ENCODE measurements around the gene RASA3. TPM values are rescaled to one million over a fixed set of nuclear protein-coding genes. Genes with fewer than 3 reads are reported as not detected.

RASA3 gene, protein sequence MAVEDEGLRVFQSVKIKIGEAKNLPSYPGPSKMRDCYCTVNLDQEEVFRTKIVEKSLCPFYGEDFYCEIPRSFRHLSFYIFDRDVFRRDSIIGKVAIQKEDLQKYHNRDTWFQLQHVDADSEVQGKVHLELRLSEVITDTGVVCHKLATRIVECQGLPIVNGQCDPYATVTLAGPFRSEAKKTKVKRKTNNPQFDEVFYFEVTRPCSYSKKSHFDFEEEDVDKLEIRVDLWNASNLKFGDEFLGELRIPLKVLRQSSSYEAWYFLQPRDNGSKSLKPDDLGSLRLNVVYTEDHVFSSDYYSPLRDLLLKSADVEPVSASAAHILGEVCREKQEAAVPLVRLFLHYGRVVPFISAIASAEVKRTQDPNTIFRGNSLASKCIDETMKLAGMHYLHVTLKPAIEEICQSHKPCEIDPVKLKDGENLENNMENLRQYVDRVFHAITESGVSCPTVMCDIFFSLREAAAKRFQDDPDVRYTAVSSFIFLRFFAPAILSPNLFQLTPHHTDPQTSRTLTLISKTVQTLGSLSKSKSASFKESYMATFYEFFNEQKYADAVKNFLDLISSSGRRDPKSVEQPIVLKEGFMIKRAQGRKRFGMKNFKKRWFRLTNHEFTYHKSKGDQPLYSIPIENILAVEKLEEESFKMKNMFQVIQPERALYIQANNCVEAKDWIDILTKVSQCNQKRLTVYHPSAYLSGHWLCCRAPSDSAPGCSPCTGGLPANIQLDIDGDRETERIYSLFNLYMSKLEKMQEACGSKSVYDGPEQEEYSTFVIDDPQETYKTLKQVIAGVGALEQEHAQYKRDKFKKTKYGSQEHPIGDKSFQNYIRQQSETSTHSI
- 43.3 and 43.6 TPM in 2 replicates for total RNA-seq

DNA sequence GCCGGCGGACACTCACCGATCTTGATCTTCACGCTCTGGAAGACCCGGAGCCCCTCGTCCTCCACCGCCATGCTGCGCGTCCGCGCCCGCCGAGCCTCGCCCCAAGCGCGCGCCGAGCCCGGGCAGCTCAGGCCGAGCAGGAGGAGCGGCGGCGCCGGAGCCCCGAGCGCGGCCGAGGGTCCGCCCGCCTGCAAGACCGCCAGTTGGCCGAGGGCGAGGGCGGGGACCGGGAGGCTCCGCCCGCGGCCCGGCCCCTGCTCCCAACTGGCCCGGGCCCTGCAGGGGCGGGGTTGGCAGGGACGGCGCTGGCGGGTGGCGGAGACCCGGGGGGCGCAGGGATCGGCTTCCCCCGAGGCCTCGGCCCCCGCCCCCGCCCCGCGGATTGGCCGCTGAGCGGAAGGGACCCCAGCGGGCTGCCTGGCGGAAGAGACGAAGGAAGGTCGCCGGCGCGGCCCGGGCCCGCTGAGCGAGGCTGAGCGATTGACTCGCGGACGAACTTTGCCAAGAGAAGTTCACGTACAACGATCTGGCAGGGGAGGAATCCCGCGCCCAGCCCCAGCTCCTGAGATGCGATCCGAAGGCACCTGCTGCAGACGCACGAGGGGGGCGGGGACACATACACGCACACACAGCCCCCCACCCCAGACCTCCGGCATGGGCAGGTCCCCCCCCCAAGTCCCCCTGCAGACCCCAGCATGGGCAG lies at the start of gene RASA3:
RASA3 (minus strand) TSS at position 205 of the 703 bp plus-strand sequence; CDS start at position 71, 134 bp downstream.

DNA sequence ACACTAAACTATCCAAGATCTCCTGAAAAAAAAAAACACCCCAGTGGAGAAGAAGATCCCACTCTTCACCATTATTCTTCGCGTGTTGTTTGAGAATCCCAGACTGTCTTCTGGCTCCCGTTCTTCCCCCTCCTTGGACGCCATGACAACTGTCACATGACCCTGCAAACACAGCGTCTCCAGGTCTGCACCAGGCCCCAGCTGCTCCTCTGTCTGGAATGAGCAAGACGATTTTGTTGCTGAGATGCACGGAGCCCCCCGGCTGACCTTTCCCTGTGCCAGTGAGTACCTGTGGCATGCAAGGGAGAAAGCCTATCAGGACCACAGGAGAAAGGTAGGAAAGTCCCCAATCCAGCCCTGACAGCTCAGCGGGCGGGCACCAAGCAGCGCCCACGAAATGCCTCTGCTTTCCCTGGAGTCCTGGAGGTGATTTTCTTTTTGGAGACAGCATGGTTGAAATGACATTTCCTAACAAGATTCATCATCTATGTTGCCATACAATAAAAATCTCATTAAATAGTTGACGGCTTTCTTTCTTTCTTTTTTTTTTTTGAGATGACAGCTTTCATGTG lies 46.8 kb upstream of the RASA3 start, which contains the start of gene CFAP97D2:
CFAP97D2 (plus strand) TSS at position 171 of the 572 bp plus-strand sequence; CDS start at position 245, 74 bp downstream.

DNA sequence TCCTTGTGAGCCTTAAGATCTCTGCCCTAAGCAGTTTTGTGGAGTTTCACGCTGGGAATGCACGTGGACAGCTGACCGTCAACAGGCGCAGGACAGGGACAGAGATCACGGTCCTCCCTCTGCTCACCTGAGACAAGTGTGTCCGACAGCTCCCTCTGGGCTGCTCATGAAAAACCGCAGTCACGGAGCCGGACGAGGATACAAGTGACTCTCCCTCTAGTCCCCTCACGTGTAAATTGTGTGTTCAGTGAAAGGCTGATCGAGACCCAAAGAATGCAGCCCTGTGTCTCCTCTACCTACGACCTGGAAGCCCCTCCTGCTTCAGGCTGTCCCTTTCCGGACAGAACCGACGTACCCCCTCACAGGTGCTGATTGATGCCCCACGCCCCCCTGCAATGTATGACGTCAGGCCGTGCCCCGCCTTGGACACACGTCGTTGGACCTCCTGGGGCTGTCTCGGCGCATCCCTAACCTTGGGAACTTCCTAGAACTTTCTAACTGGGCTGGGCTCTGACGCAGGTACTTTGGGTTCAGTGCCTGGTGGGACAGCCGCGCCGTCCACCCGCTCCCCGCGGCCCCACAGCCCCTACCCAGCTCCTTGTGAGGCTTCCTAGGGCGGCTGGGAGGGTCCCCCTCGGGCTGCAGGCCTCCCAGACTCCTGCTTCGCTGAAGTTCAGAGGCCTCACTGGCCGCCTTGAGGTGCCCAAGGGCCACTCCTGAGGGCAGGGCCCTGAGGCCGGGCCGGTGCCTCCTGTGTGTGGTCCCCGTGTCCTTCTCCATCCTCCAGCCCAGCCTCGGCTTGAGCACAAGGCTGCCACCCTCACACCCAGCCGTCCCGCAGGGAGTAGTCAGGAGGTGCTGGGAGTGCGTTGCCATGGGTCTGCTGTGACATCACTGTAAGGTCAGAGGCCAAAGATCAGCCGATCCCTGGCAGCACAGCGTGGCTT lies 158.9 kb downstream of the RASA3 start, which contains the start of gene C13orf46:
C13orf46 (minus strand) TSS at position 859 of the 947 bp plus-strand sequence; CDS start at position 780, 79 bp downstream.

Other genes starting within 250 kb of the RASA3 start
- gene C13orf46, start 158.5 kb downstream of the RASA3 start, total RNA-seq: 0.05 TPM in 1 of 2 replicates, not detected in the other
- gene CFAP97D2, start 46.6 kb upstream of the RASA3 start, total RNA-seq: 0.10 and 0.27 TPM in 2 replicates
- 21.4 and 26.0 TPM in 2 replicates for gene CDC16, start 102.3 kb upstream of the RASA3 start, total RNA-seq
- 17.8 and 24.4 TPM in 2 replicates for gene UPF3A, start 149.0 kb upstream of the RASA3 start, total RNA-seq
- 14.5 and 16.7 TPM in 2 replicates for gene CHAMP1, start 181.9 kb upstream of the RASA3 start, total RNA-seq

Data from mammary microvascular endothelial cell (primary cell).